ENCODE data around the gene ZMPSTE24.

DNA sequence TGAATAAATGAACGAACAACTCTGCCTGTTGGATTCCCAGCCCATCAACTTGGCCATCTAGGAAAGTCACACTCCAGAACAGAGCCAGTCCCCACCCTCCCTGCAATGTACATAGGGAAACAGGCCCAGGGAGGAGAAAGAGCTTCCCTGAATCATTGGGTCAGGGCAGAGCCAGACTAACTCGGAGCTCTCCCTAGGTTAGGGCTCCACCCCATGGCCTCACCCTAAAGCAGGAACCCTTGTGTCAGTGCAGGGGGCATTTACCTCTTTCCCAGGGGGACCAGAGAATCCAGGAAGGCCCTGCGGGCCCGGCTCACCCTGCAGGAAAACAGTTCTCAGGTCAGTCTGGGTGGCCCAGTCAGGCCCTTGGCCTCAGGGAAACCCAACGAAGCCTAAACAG lies 47.4 kb downstream of the ZMPSTE24 start:
- TF ChIP-seq, protein P1, sequence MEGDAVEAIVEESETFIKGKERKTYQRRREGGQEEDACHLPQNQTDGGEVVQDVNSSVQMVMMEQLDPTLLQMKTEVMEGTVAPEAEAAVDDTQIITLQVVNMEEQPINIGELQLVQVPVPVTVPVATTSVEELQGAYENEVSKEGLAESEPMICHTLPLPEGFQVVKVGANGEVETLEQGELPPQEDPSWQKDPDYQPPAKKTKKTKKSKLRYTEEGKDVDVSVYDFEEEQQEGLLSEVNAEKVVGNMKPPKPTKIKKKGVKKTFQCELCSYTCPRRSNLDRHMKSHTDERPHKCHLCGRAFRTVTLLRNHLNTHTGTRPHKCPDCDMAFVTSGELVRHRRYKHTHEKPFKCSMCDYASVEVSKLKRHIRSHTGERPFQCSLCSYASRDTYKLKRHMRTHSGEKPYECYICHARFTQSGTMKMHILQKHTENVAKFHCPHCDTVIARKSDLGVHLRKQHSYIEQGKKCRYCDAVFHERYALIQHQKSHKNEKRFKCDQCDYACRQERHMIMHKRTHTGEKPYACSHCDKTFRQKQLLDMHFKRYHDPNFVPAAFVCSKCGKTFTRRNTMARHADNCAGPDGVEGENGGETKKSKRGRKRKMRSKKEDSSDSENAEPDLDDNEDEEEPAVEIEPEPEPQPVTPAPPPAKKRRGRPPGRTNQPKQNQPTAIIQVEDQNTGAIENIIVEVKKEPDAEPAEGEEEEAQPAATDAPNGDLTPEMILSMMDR (IDR thresholded peaks at IDR 0.05), result no peak
- TF ChIP-seq POLR2A (IDR thresholded peaks at IDR 0.05), result no peak

Measured in ovary (tissue), 3 donors.